ENCODE measurements around the gene APOH. TPM values are rescaled to one million over a fixed set of nuclear protein-coding genes. Genes with fewer than 3 reads are reported as not detected.

Gene APOH
- total RNA-seq, 6 donors from 2014 or later: 1.3 to 14.2 (median 8.4) TPM; not detected in 1

- H3K27ac ChIP-seq: peak within 1 kb of the TSS; percentile 63 to 85 (median 78)
These were observed 37.4 kb downstream of the APOH start, which contains the start of gene CEP112 for GRCh38 chr17:66191593-66192377. Gene CEP112, minus strand, starts transcription at chr17:66192133.

GRCh38 chr17:66190738-66191592 is 38.2 kb downstream of the APOH start:
- 19 to 22% methylated on average over 15 to 16 of the region's 16 CpGs for WGBS, 2 donors
- Histone ChIP-seq H3K4me1 (peaks cover 4 to 30% (median 12%) of the 10 kb centered on the region in 4 donors), H3K27me3 (no peaks in the 10 kb centered on the region), H3K9me3 (no peaks in the 10 kb centered on the region), H3K27ac (peak overlapping the region; percentile 63 to 85 (median 78)), H3K36me3 (no peaks in the 10 kb centered on the region), H3K4me3 (peak overlapping the region; percentile 62 to 74 (median 70))
- DNase-seq (no peak), ATAC-seq (ENCODE audit: low FRiP score in 2 of 2) (peak; percentile 6 to 39)
- no peak for TF ChIP-seq POLR2A (IDR thresholded peaks at IDR 0.05)
- no peak for TF ChIP-seq POLR2AphosphoS5 (IDR thresholded peaks at IDR 0.05)

More at GRCh38 chr17:66191593-66192377, 37.4 kb downstream of the APOH start, which contains the start of gene CEP112:
- Histone ChIP-seq H3K9me3 (no peaks in the 10 kb centered on the region), H3K4me1 (peaks cover 4 to 30% (median 12%) of the 10 kb centered on the region in 4 donors), H3K27me3 (no peaks in the 10 kb centered on the region), H3K36me3 (no peaks in the 10 kb centered on the region), H3K4me3 (peak within 1 kb of the TSS; percentile 62 to 74 (median 70))
- TF ChIP-seq POLR2AphosphoS5 (IDR thresholded peaks at IDR 0.05) (peak in 1 of 2 donors; percentile 46), CTCF (IDR thresholded peaks at IDR 0.05) (peak in 2 of 6 experiments; percentile 17 to 27), POLR2A (IDR thresholded peaks at IDR 0.05) (peak in 1 of 4 donors; percentile 55), EP300 (IDR thresholded peaks at IDR 0.05) (no peak)
- peak; percentile 77 to 96 for DNase-seq
- peak; percentile 83 to 95 for ATAC-seq (ENCODE audit: low FRiP score in 2 of 2)
- WGBS, 2 donors: 0 to 1% methylated on average over 28 to 53 of the region's 83 CpGs

DNA sequence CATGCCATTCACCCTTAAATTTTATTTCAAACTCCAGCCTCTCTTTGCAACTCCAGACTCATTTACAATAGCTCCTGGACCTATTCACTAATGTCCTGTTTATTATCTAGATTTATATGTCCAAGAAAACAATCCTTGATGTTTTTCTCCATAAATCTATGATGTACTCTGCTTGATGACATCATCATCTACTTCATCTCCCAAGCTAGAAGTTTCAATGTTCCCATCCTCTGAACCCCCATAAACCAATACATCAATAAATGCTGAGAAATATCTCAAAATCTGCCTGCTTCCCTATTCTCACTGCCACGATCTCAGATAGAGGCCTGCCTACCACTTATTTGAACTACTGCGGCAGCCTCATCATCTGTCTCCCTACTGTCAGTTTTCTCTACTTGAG is 41.5 kb downstream of the APOH start:
- DNase-seq: no peak
- Histone ChIP-seq H3K4me3 (no peak overlapping the region), H3K27me3 (no peaks in the 10 kb centered on the region), H3K4me1 (peaks cover 4 to 28% (median 12%) of the 10 kb centered on the region in 4 donors), H3K9me3 (no peaks in the 10 kb centered on the region), H3K27ac (no peak overlapping the region), H3K36me3 (peaks cover 0 to 1% (median 0%) of the 10 kb centered on the region in 4 donors)
- no peak for ATAC-seq (ENCODE audit: low FRiP score in 2 of 2)
- no peak for TF ChIP-seq CTCF (IDR thresholded peaks at IDR 0.05)
- TF ChIP-seq EP300 (IDR thresholded peaks at IDR 0.05): no peak
- no peak for TF ChIP-seq POLR2A (IDR thresholded peaks at IDR 0.05)
- no peak for TF ChIP-seq POLR2AphosphoS5 (IDR thresholded peaks at IDR 0.05)
- WGBS, 2 donors: 80 to 94% methylated on average over 2 of the region's 2 CpGs

DNA sequence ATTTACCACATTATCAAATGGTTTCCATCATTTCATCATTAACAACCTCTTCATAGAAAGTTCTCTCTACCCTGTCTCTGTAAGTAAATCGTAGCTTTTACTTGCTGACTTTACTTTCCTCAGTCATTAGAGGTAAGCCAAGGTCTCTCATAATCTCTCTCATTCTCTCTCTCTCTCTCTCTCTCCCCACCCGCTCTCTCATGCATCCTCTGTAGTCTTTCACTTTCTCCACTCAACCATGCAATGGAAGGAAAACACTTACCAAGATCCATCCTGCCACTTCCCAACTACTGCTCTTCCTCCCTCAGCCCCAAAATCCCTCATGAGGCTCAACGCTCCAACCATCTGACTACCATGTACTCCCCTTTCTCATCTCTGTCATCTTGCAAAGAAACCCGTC is 43.4 kb downstream of the APOH start:
- H3K4me1 ChIP-seq: peaks cover 0 to 12% (median 9%) of the 10 kb centered on the region in 4 donors
- 94 to 97% methylated on average over 4 of the region's 4 CpGs for WGBS, 2 donors
- H3K4me3 ChIP-seq: no peak overlapping the region
- ATAC-seq (ENCODE audit: low FRiP score in 2 of 2) (no peak), DNase-seq (no peak)
- no peaks in the 10 kb centered on the region for H3K27me3 ChIP-seq
- no peaks in the 10 kb centered on the region for H3K9me3 ChIP-seq
- peaks cover 0 to 19% (median 4%) of the 10 kb centered on the region in 4 donors for H3K36me3 ChIP-seq
- TF ChIP-seq CTCF (IDR thresholded peaks at IDR 0.05) (no peak), POLR2AphosphoS5 (IDR thresholded peaks at IDR 0.05) (no peak), EP300 (IDR thresholded peaks at IDR 0.05) (no peak), POLR2A (IDR thresholded peaks at IDR 0.05) (no peak)
- no peak overlapping the region for H3K27ac ChIP-seq

- H3K4me1 ChIP-seq: no peaks in the 10 kb centered on the region
- whole genome bisulfite sequencing, 2 donors: 88 to 89% methylated on average over 1 of the region's 1 CpG
- H3K36me3 ChIP-seq: peaks cover 0 to 19% (median 4%) of the 10 kb centered on the region in 4 donors
- no peaks in the 10 kb centered on the region for H3K9me3 ChIP-seq
- ATAC-seq (ENCODE audit: low FRiP score in 2 of 2): no peak
- no peak overlapping the region for H3K27ac ChIP-seq
- H3K27me3 ChIP-seq: no peaks in the 10 kb centered on the region
- no peak for TF ChIP-seq CTCF (IDR thresholded peaks at IDR 0.05)
- no peak for TF ChIP-seq POLR2A (IDR thresholded peaks at IDR 0.05)
- TF ChIP-seq POLR2AphosphoS5 (IDR thresholded peaks at IDR 0.05): no peak
- TF ChIP-seq EP300 (IDR thresholded peaks at IDR 0.05): no peak
- DNase-seq: no peak
- H3K4me3 ChIP-seq: no peak overlapping the region
These were observed 44.8 kb downstream of the APOH start for GRCh38 chr17:66184392-66184791.

Data from upper lobe of left lung (tissue), 6 donors.